ENCODE data around the gene TBR1. TPM values are rescaled to one million over a fixed set of nuclear protein-coding genes. Genes with fewer than 3 reads are reported as not detected.

Gene TBR1
- total and polyA plus RNA-seq, 2 experiments from 2014 or later, result not detected

DNA sequence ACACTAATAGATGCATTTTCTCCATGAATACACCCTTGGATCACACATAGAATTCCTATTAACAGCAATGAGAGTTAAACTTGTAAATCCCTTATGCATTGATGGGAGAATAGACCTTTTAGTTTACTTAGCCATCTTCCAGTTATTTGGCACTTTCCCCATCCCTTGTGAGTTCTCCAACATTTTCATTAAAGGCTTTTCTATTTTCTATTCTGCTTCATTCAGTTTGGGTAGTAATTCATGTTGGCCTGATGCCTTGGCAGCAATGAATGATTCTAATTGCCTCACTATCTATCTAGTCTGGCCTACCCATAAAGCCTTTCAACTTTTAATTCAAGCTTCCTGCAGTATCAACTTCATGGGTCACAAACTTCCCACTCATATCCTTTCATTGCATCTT is 32.3 kb downstream of the TBR1 start:
- H3K4me3 ChIP-seq, result no peak overlapping the region
- H3K9me3 Mint-ChIP-seq, result no peaks in the 10 kb centered on the region
- H3K27me3 ChIP-seq (ENCODE audit: insufficient read depth), result no peaks in the 10 kb centered on the region
- no peak for ATAC-seq
- no peak overlapping the region for H3K27ac Mint-ChIP-seq
- no peaks in the 10 kb centered on the region for H3K79me2 ChIP-seq (replicated peaks; ENCODE audit: insufficient read depth)
- H3K27me3 Mint-ChIP-seq (ENCODE audit: insufficient read depth, low read depth, poor library complexity), result no peaks in the 10 kb centered on the region
- DNase-seq (ENCODE audit: low spot score), result no peak
- peaks cover 3% of the 10 kb centered on the region; the same call in 1 of the 3 replicates for H3K4me1 Mint-ChIP-seq
- no peaks in the 10 kb centered on the region for H4K20me1 ChIP-seq (replicated peaks; ENCODE audit: insufficient read depth)
- H3K9me2 ChIP-seq (ENCODE audit: insufficient read depth), result no peaks in the 10 kb centered on the region
- no peaks in the 10 kb centered on the region for H3K36me3 ChIP-seq (ENCODE audit: insufficient read depth)
- TF ChIP-seq, protein P1, sequence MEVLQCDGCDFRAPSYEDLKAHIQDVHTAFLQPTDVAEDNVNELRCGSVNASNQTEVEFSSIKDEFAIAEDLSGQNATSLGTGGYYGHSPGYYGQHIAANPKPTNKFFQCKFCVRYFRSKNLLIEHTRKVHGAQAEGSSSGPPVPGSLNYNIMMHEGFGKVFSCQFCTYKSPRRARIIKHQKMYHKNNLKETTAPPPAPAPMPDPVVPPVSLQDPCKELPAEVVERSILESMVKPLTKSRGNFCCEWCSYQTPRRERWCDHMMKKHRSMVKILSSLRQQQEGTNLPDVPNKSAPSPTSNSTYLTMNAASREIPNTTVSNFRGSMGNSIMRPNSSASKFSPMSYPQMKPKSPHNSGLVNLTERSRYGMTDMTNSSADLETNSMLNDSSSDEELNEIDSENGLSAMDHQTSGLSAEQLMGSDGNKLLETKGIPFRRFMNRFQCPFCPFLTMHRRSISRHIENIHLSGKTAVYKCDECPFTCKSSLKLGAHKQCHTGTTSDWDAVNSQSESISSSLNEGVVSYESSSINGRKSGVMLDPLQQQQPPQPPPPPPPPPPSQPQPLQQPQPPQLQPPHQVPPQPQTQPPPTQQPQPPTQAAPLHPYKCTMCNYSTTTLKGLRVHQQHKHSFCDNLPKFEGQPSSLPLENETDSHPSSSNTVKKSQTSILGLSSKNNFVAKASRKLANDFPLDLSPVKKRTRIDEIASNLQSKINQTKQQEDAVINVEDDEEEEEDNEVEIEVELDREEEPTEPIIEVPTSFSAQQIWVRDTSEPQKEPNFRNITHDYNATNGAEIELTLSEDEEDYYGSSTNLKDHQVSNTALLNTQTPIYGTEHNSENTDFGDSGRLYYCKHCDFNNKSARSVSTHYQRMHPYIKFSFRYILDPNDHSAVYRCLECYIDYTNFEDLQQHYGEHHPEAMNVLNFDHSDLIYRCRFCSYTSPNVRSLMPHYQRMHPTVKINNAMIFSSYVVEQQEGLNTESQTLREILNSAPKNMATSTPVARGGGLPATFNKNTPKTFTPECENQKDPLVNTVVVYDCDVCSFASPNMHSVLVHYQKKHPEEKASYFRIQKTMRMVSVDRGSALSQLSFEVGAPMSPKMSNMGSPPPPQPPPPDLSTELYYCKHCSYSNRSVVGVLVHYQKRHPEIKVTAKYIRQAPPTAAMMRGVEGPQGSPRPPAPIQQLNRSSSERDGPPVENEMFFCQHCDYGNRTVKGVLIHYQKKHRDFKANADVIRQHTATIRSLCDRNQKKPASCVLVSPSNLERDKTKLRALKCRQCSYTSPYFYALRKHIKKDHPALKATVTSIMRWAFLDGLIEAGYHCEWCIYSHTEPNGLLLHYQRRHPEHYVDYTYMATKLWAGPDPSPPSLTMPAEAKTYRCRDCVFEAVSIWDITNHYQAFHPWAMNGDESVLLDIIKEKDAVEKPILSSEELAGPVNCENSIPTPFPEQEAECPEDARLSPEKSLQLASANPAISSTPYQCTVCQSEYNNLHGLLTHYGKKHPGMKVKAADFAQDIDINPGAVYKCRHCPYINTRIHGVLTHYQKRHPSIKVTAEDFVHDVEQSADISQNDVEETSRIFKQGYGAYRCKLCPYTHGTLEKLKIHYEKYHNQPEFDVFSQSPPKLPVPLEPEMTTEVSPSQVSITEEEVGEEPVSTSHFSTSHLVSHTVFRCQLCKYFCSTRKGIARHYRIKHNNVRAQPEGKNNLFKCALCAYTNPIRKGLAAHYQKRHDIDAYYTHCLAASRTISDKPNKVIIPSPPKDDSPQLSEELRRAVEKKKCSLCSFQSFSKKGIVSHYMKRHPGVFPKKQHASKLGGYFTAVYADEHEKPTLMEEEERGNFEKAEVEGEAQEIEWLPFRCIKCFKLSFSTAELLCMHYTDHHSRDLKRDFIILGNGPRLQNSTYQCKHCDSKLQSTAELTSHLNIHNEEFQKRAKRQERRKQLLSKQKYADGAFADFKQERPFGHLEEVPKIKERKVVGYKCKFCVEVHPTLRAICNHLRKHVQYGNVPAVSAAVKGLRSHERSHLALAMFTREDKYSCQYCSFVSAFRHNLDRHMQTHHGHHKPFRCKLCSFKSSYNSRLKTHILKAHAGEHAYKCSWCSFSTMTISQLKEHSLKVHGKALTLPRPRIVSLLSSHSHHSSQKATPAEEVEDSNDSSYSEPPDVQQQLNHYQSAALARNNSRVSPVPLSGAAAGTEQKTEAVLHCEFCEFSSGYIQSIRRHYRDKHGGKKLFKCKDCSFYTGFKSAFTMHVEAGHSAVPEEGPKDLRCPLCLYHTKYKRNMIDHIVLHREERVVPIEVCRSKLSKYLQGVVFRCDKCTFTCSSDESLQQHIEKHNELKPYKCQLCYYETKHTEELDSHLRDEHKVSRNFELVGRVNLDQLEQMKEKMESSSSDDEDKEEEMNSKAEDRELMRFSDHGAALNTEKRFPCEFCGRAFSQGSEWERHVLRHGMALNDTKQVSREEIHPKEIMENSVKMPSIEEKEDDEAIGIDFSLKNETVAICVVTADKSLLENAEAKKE (CRISPR knock-in tag; IDR thresholded peaks at IDR 0.05), result no peak
- TF ChIP-seq EZH2 (IDR thresholded peaks at IDR 0.05; ENCODE audit: low read depth, unreplicated experiment) (no peak), ZNF331 (CRISPR knock-in tag; IDR thresholded peaks at IDR 0.05; ENCODE audit: low read depth) (no peak), POLR2AphosphoS5 (IDR thresholded peaks at IDR 0.05; ENCODE audit: low read depth) (no peak), JUNB (IDR thresholded peaks at IDR 0.05; ENCODE audit: unreplicated experiment) (no peak), NANOG (IDR thresholded peaks at IDR 0.05; ENCODE audit: borderline replicate concordance) (no peak), ZNF114 (CRISPR knock-in tag; IDR thresholded peaks at IDR 0.05) (no peak), EZH2phosphoT487 (IDR thresholded peaks at IDR 0.05; ENCODE audit: unreplicated experiment) (no peak), STAT1 (IDR thresholded peaks at IDR 0.05; ENCODE audit: unreplicated experiment) (no peak), CREB1 (CRISPR knock-in tag; IDR thresholded peaks at IDR 0.05; ENCODE audit: low read depth) (no peak)
- TF ChIP-seq, protein P2, sequence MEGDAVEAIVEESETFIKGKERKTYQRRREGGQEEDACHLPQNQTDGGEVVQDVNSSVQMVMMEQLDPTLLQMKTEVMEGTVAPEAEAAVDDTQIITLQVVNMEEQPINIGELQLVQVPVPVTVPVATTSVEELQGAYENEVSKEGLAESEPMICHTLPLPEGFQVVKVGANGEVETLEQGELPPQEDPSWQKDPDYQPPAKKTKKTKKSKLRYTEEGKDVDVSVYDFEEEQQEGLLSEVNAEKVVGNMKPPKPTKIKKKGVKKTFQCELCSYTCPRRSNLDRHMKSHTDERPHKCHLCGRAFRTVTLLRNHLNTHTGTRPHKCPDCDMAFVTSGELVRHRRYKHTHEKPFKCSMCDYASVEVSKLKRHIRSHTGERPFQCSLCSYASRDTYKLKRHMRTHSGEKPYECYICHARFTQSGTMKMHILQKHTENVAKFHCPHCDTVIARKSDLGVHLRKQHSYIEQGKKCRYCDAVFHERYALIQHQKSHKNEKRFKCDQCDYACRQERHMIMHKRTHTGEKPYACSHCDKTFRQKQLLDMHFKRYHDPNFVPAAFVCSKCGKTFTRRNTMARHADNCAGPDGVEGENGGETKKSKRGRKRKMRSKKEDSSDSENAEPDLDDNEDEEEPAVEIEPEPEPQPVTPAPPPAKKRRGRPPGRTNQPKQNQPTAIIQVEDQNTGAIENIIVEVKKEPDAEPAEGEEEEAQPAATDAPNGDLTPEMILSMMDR (conservative IDR thresholded peaks at IDR 0.05; ENCODE audit: low read depth in 2 of 2), result no peak
- TF ChIP-seq, protein P3, sequence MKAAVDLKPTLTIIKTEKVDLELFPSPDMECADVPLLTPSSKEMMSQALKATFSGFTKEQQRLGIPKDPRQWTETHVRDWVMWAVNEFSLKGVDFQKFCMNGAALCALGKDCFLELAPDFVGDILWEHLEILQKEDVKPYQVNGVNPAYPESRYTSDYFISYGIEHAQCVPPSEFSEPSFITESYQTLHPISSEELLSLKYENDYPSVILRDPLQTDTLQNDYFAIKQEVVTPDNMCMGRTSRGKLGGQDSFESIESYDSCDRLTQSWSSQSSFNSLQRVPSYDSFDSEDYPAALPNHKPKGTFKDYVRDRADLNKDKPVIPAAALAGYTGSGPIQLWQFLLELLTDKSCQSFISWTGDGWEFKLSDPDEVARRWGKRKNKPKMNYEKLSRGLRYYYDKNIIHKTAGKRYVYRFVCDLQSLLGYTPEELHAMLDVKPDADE (IDR thresholded peaks at IDR 0.05), result no peak
- TF ChIP-seq, protein P4, sequence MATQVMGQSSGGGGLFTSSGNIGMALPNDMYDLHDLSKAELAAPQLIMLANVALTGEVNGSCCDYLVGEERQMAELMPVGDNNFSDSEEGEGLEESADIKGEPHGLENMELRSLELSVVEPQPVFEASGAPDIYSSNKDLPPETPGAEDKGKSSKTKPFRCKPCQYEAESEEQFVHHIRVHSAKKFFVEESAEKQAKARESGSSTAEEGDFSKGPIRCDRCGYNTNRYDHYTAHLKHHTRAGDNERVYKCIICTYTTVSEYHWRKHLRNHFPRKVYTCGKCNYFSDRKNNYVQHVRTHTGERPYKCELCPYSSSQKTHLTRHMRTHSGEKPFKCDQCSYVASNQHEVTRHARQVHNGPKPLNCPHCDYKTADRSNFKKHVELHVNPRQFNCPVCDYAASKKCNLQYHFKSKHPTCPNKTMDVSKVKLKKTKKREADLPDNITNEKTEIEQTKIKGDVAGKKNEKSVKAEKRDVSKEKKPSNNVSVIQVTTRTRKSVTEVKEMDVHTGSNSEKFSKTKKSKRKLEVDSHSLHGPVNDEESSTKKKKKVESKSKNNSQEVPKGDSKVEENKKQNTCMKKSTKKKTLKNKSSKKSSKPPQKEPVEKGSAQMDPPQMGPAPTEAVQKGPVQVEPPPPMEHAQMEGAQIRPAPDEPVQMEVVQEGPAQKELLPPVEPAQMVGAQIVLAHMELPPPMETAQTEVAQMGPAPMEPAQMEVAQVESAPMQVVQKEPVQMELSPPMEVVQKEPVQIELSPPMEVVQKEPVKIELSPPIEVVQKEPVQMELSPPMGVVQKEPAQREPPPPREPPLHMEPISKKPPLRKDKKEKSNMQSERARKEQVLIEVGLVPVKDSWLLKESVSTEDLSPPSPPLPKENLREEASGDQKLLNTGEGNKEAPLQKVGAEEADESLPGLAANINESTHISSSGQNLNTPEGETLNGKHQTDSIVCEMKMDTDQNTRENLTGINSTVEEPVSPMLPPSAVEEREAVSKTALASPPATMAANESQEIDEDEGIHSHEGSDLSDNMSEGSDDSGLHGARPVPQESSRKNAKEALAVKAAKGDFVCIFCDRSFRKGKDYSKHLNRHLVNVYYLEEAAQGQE (IDR thresholded peaks at IDR 0.05; ENCODE audit: unreplicated experiment), result no peak
- no peak overlapping the region for H3K27ac ChIP-seq (ENCODE audit: low read depth)
- H3K4me1 ChIP-seq (ENCODE audit: insufficient read depth), result no peaks in the 10 kb centered on the region
- H3K4me2 ChIP-seq, result no peak overlapping the region
- no peaks in the 10 kb centered on the region for H3F3A ChIP-seq (replicated peaks; ENCODE audit: low read depth)
- no peak overlapping the region for H3K4me3 Mint-ChIP-seq
- no peaks in the 10 kb centered on the region for H3K36me3 Mint-ChIP-seq (ENCODE audit: low read depth)
- H2AFZ ChIP-seq, result no peak overlapping the region

Measured in GM23338 (cell line).